B cell (primary cell): ENCODE measurements around the gene HDDC2. TPM values are rescaled to one million over a fixed set of nuclear protein-coding genes. Genes with fewer than 3 reads are reported as not detected.

Source experiments
- ATAC-seq: fragments of 200-7000 bp; cut with Tn5 transposase; one replicate; pipeline ENCODE4 v1.10.0; 2021; ENCODE audit warnings: low read depth, mild to moderate bottlenecking, moderate number of reproducible peaks, moderate library complexity
- CTCF ChIA-PET: fragments of 350-600 bp; sonication (Branson Sonifier 250); formaldehyde crosslinking; loops from one replicate; lab custom pipeline; 2021; ENCODE audit warnings: antibody characterized with exemption, inconsistent platforms; lab: Charles Lee
- POLR2A ChIA-PET: fragments of 350-600 bp; sonication (Branson Sonifier 250); formaldehyde crosslinking; loops from one replicate; lab custom pipeline; 2021; ENCODE audit warnings: antibody characterized with exemption; lab: Charles Lee
- DNase-seq: peaks from one replicate; pipeline ENCODE4 v3.0.0; 2013
- H2AFZ ChIP-seq: 2 replicates; pipeline ENCODE4 v1.6.1; 2012; ENCODE audit warnings: mild to moderate bottlenecking, low read depth, low read length; ENCODE audit not compliant: insufficient read depth, poor library complexity, severe bottlenecking
- H3K27ac ChIP-seq, 2 donors: 1 replicate in 1 of 2; 2 replicates in 1 of 2; pipeline ENCODE4 v1.5.1; 2012 to 2013; ENCODE audit warnings: low read length in 2 of 2, mild to moderate bottlenecking in 2 of 2, moderate library complexity in 1 of 2
- H3K27me3 ChIP-seq, 4 experiments: fragments of 200-600 bp in 1 of 4; sonication (generic) in 1 of 4; replicated peaks in 1 of 4; 1 replicate in 2 of 4; 2 replicates in 2 of 4; pipeline versions ENCODE4 v1.6.1 to v1.7.0; 2013 to 2016; ENCODE audit warnings: low read length in 3 of 4, mild to moderate bottlenecking in 2 of 4, mixed read lengths in 1 of 4, moderate library complexity in 1 of 4; ENCODE audit not compliant: insufficient read depth in 4 of 4, control insufficient read depth in 3 of 4; ENCODE audit errors: control extremely low read depth in 1 of 4
- H3K36me3 ChIP-seq, 2 experiments: replicated peaks in 1 of 2; 1 replicate in 1 of 2; 2 replicates in 1 of 2; pipeline versions ENCODE4 v1.6.1 to v1.7.1; 2013; ENCODE audit warnings: low read length in 1 of 2; ENCODE audit not compliant: insufficient read depth in 2 of 2, control insufficient read depth in 1 of 2; ENCODE audit errors: control extremely low read depth in 1 of 2, extremely low read depth in 1 of 2
- H3K4me1 ChIP-seq, 2 donors: fragments of 200-600 bp in 1 of 2; sonication (generic) in 1 of 2; 1 replicate in 1 of 2; 2 replicates in 1 of 2; pipeline versions ENCODE4 v1.5.1 to v1.6.1; 2013 to 2017; ENCODE audit warnings: low read length in 2 of 2; ENCODE audit not compliant: control insufficient read depth in 2 of 2, insufficient read depth in 2 of 2
- H3K4me2 ChIP-seq: replicated peaks from 2 replicates; pipeline ENCODE3; 2012; ENCODE audit warnings: mild to moderate bottlenecking, low read depth, low read length; ENCODE audit not compliant: poor library complexity, severe bottlenecking
- H3K4me3 ChIP-seq, 5 experiments: fragments of 200-600 bp in 1 of 5; sonication (generic) in 1 of 5; 1 replicate in 3 of 5; 2 replicates in 2 of 5; pipeline versions ENCODE4 v1.5.1 to v1.7.0; 2011 to 2016; ENCODE audit warnings: low read length in 4 of 5, mild to moderate bottlenecking in 4 of 5, low read depth in 2 of 5, control low read depth in 1 of 5, moderate library complexity in 1 of 5; ENCODE audit not compliant: insufficient read depth in 1 of 5; ENCODE audit errors: control extremely low read depth in 1 of 5, extremely low read depth in 1 of 5
- H3K79me2 ChIP-seq: fragments of 200-600 bp; sonication (generic); one replicate; pipeline ENCODE4 v1.6.0; 2016; ENCODE audit warnings: low read length; ENCODE audit not compliant: control insufficient read depth, insufficient read depth
- H3K9ac ChIP-seq: fragments of 200-600 bp; sonication (generic); 2 replicates; pipeline ENCODE4 v1.6.1; 2017; ENCODE audit warnings: mild to moderate bottlenecking, low read length, moderate library complexity
- H3K9me3 ChIP-seq, 3 donors: one replicate each; pipeline versions ENCODE4 v1.6.1 to v1.7.1; 2013; ENCODE audit warnings: low read length in 2 of 3; ENCODE audit not compliant: control insufficient read depth in 2 of 3, insufficient read depth in 1 of 3; ENCODE audit errors: control extremely low read depth in 1 of 3
- H4K20me1 ChIP-seq: 2 replicates; pipeline ENCODE4 v1.6.0; 2012; ENCODE audit warnings: mild to moderate bottlenecking, low read length; ENCODE audit not compliant: insufficient read depth, control insufficient read depth, poor library complexity, severe bottlenecking
- H3K27ac Mint-ChIP-seq: one replicate; pipeline ENCODE4 v1.8.0; 2021; ENCODE audit warnings: mixed read lengths
- H3K27me3 Mint-ChIP-seq: one replicate; pipeline ENCODE4 v1.8.0; 2021; ENCODE audit warnings: mixed read lengths
- H3K4me1 Mint-ChIP-seq: one replicate; pipeline ENCODE4 v1.8.0; 2021; ENCODE audit warnings: mixed read lengths
- H3K4me3 Mint-ChIP-seq: one replicate; pipeline ENCODE4 v1.8.0; 2021; ENCODE audit warnings: mixed read lengths
- H3K9me3 Mint-ChIP-seq: one replicate; pipeline ENCODE4 v1.8.0; 2022; ENCODE audit warnings: mixed read lengths; ENCODE audit not compliant: insufficient read depth
- EZH2 ChIP-seq: IDR thresholded peaks from 2 replicates; pipeline ENCODE4 v1.6.1; 2012; ENCODE audit warnings: borderline replicate concordance, low read depth, mild to moderate bottlenecking, moderate library complexity, low read length; ENCODE audit not compliant: insufficient read depth, poor library complexity, severe bottlenecking
- WGBS: methylation state at CpG from one replicate; pipeline ENCODE4 v1.1.5; 2013; ENCODE audit warnings: missing lambda C conversion rate; ENCODE audit not compliant: insufficient coverage; 5-methylcytosine and 5-hydroxymethylcytosine counted together
- intact Hi-C: fragments of 100-400 bp; cut with micrococcal nuclease; formaldehyde crosslinking; loops from one replicate; pipeline ENCODE4 v1.10.0; 2022
- polyA plus RNA-seq: library from polyadenylated mRNA; depleted of rRNA; stranded (reverse); fragments of >200 nt; gene quantifications from 2 replicates; pipeline ENCODE4 v1.2.3, GENCODE V29; 2012
- total RNA-seq, 2 donors: library from RNA; stranded (reverse); fragments of 120-200 nt in 1 of 2; gene quantifications; 1 replicate in 1 of 2; 2 replicates in 1 of 2; pipeline versions ENCODE4 v1.2.3 to v1.2.4, GENCODE V29; 2013 to 2022
- TF ChIP-seq, protein P1 (sequence below): fragments of 200-600 bp; IDR thresholded peaks from one replicate; pipeline ENCODE4 v1.8.0; 2022; ENCODE audit warnings: antibody characterized with exemption, mild to moderate bottlenecking

The HDDC2 gene
- total and polyA plus RNA-seq, 2 donors (not counting 1 experiment from before 2014, with no cell fraction given) = 31.6 to 37.6 TPM

DNA sequence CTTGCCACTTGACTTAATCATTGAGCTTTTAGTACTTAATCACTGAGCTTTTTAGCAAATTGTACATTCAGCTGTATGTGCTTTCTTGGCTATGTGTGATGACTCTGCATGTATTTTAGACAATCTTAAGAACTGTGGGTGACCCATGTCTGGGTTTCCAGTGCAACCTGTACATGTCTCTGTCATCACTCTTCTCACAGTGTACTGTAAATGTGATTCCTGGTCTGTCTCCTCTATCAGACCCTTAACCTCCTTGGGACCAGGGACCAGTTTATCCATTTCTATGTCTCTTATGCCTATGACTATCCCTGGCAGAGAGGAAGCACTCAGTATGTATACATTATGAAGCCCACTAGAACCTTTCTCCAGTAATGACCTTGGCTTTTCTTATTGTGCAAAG is 36.6 kb upstream of the HDDC2 start:
- ATAC-seq = no peak

DNA sequence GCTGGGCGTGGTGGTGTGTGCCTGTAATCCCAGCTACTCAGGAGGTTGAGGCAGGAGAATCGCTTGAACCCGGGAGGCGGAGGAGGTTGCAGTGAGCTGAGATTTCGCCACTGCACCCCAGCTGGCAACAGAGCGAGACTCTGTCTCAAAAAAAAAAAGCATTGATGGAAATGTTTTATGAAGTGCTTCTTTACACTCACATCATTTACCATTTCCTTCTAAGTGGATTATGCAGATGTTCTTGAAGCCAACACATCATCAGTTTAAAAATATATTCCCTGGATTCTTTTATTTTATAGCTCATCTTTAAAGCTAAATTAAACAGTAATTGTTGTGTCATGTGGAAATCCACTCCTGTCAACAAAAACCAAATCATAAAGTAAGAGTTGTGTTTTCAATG is 35.9 kb upstream of the HDDC2 start:
- 100% methylated on average over 4 of the region's 6 CpGs for WGBS
- Histone ChIP-seq H3K27me3 (peaks cover 0 to 5% (median 0%) of the 10 kb centered on the region in 4 experiments), H3K27ac (no peak overlapping the region), H3K9ac (no peak overlapping the region), H3K4me3 (no peak overlapping the region), H3K4me2 (no peak overlapping the region), H2AFZ (no peak overlapping the region), H3K4me1 (no peaks in the 10 kb centered on the region), H3K79me2 (no peaks in the 10 kb centered on the region), H3K9me3 (no peaks in the 10 kb centered on the region), H3K36me3 (no peaks in the 10 kb centered on the region), H4K20me1 (no peaks in the 10 kb centered on the region)
- H3K4me3 Mint-ChIP-seq = no peak overlapping the region
- TF ChIP-seq, protein P1, sequence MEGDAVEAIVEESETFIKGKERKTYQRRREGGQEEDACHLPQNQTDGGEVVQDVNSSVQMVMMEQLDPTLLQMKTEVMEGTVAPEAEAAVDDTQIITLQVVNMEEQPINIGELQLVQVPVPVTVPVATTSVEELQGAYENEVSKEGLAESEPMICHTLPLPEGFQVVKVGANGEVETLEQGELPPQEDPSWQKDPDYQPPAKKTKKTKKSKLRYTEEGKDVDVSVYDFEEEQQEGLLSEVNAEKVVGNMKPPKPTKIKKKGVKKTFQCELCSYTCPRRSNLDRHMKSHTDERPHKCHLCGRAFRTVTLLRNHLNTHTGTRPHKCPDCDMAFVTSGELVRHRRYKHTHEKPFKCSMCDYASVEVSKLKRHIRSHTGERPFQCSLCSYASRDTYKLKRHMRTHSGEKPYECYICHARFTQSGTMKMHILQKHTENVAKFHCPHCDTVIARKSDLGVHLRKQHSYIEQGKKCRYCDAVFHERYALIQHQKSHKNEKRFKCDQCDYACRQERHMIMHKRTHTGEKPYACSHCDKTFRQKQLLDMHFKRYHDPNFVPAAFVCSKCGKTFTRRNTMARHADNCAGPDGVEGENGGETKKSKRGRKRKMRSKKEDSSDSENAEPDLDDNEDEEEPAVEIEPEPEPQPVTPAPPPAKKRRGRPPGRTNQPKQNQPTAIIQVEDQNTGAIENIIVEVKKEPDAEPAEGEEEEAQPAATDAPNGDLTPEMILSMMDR = no peak
- TF ChIP-seq EZH2 = no peak
- CTCF ChIA-PET = no interaction called here
- DNase-seq (no peak), ATAC-seq (no peak)
- intact Hi-C loops = no loop called here
- H3K9me3 Mint-ChIP-seq = no peaks in the 10 kb centered on the region
- no peak overlapping the region for H3K27ac Mint-ChIP-seq
- POLR2A ChIA-PET = no interaction called here
- H3K4me1 Mint-ChIP-seq = no peaks in the 10 kb centered on the region
- H3K27me3 Mint-ChIP-seq = peaks cover 20% of the 10 kb centered on the region

More for the DNA sequence above, 36.6 kb upstream of the HDDC2 start:
- H3K9ac ChIP-seq = no peak overlapping the region
- no peak overlapping the region for H2AFZ ChIP-seq
- no peak overlapping the region for H3K4me3 ChIP-seq
- no peaks in the 10 kb centered on the region for H3K4me1 ChIP-seq
- peaks cover 15% of the 10 kb centered on the region for H3K27me3 Mint-ChIP-seq
- H3K9me3 Mint-ChIP-seq = no peaks in the 10 kb centered on the region
- ChIA-PET CTCF (no interaction called here), POLR2A (no interaction called here)
- H3K4me2 ChIP-seq = no peak overlapping the region
- H3K9me3 ChIP-seq = no peaks in the 10 kb centered on the region
- H3K27me3 ChIP-seq = peaks cover 0 to 5% (median 0%) of the 10 kb centered on the region in 4 experiments
- H3K4me1 Mint-ChIP-seq = no peaks in the 10 kb centered on the region
- H3K27ac Mint-ChIP-seq = no peak overlapping the region
- intact Hi-C loops = no loop called here
- H3K4me3 Mint-ChIP-seq = no peak overlapping the region
- no peak overlapping the region for H3K27ac ChIP-seq
- no peak for DNase-seq
- TF ChIP-seq EZH2 = no peak
- TF ChIP-seq, protein P1 = no peak
- no peaks in the 10 kb centered on the region for H3K79me2 ChIP-seq
- H4K20me1 ChIP-seq = no peaks in the 10 kb centered on the region
- no peaks in the 10 kb centered on the region for H3K36me3 ChIP-seq
